Measurements from ENCODE around the gene TUBB1. TPM values are rescaled to one million over a fixed set of nuclear protein-coding genes. Genes with fewer than 3 reads are reported as not detected.

The TUBB1 gene
- total RNA-seq, 1 donor from 2014 or later = not detected

GRCh38 chr20:58994390-58995159 is 24.7 kb upstream of the TUBB1 start:
- Mint-ChIP-seq H3K27ac (ENCODE audit: unreplicated experiment) (no peak overlapping the region), H3K4me1 (ENCODE audit: low read depth, unreplicated experiment) (peaks cover 5% of the 10 kb centered on the region), H3K27me3 (ENCODE audit: low read depth, unreplicated experiment) (no peaks in the 10 kb centered on the region), H3K4me3 (ENCODE audit: unreplicated experiment) (no peak overlapping the region), H3K9me3 (ENCODE audit: unreplicated experiment) (no peaks in the 10 kb centered on the region), H3K36me3 (ENCODE audit: low read depth, unreplicated experiment) (peaks cover 12% of the 10 kb centered on the region)
- Histone ChIP-seq H3K27ac (ENCODE audit: low read depth, low read length) (no peak overlapping the region), H2AFZ (ENCODE audit: low read depth, low read length) (no peak overlapping the region), H4K20me1 (ENCODE audit: insufficient read depth, low read length) (peaks cover 3% of the 10 kb centered on the region), H3K79me2 (ENCODE audit: insufficient read depth, low read length) (no peaks in the 10 kb centered on the region), H3K4me3 (ENCODE audit: insufficient read depth, low read depth, low read length) (no peak overlapping the region), H3K4me2 (ENCODE audit: low read length) (no peak overlapping the region), H3K9ac (ENCODE audit: low read length) (no peak overlapping the region), H3K9me3 (ENCODE audit: insufficient read depth, low read depth, low read length) (no peaks in the 10 kb centered on the region), H3K27me3 (ENCODE audit: insufficient read depth, low read length) (no peaks in the 10 kb centered on the region), H3K36me3 (ENCODE audit: insufficient read depth, low read length) (peaks cover 57% of the 10 kb centered on the region), H3K4me1 (ENCODE audit: insufficient read depth, low read length) (no peaks in the 10 kb centered on the region)
- FAIRE-seq = no peak
- no peak for DNase-seq (ENCODE audit: low read depth)
- TF ChIP-seq EZH2 (IDR thresholded peaks at IDR 0.05; ENCODE audit: insufficient read depth, low read length) = no peak
- TF ChIP-seq CTCF (IDR thresholded peaks at IDR 0.05; ENCODE audit: insufficient read depth, low read depth, low read length) = no peak

- Histone ChIP-seq H3K27me3 (ENCODE audit: insufficient read depth, low read length) (no peaks in the 10 kb centered on the region), H3K4me3 (ENCODE audit: insufficient read depth, low read depth, low read length) (no peak overlapping the region), H3K36me3 (ENCODE audit: insufficient read depth, low read length) (peaks cover 56% of the 10 kb centered on the region), H3K79me2 (ENCODE audit: insufficient read depth, low read length) (no peaks in the 10 kb centered on the region), H4K20me1 (ENCODE audit: insufficient read depth, low read length) (peaks cover 3% of the 10 kb centered on the region), H2AFZ (ENCODE audit: low read depth, low read length) (no peak overlapping the region), H3K9ac (ENCODE audit: low read length) (no peak overlapping the region), H3K4me1 (ENCODE audit: insufficient read depth, low read length) (no peaks in the 10 kb centered on the region), H3K27ac (ENCODE audit: low read depth, low read length) (no peak overlapping the region), H3K9me3 (ENCODE audit: insufficient read depth, low read depth, low read length) (no peaks in the 10 kb centered on the region), H3K4me2 (ENCODE audit: low read length) (no peak overlapping the region)
- H3K4me3 Mint-ChIP-seq (ENCODE audit: unreplicated experiment) = no peak overlapping the region
- no peak for FAIRE-seq
- peaks cover 5% of the 10 kb centered on the region for H3K4me1 Mint-ChIP-seq (ENCODE audit: low read depth, unreplicated experiment)
- H3K27me3 Mint-ChIP-seq (ENCODE audit: low read depth, unreplicated experiment) = no peaks in the 10 kb centered on the region
- TF ChIP-seq EZH2 (IDR thresholded peaks at IDR 0.05; ENCODE audit: insufficient read depth, low read length) (no peak), CTCF (IDR thresholded peaks at IDR 0.05; ENCODE audit: insufficient read depth, low read depth, low read length) (no peak)
- no peak for DNase-seq (ENCODE audit: low read depth)
- peak overlapping the region; percentile 48 for H3K27ac Mint-ChIP-seq (ENCODE audit: unreplicated experiment)
- peaks cover 18% of the 10 kb centered on the region for H3K36me3 Mint-ChIP-seq (ENCODE audit: low read depth, unreplicated experiment)
- no peaks in the 10 kb centered on the region for H3K9me3 Mint-ChIP-seq (ENCODE audit: unreplicated experiment)
Measured at GRCh38 chr20:58995461-58996225, 23.6 kb upstream of the TUBB1 start.

Data from astrocyte (in vitro differentiated cells and primary cell).